ENCODE results near the gene UNKL.
"Not testable (repeated sequence)": the region's sequence is repeated elsewhere in the genome, so short reads cannot be mapped to it uniquely, and the experiment has no call there.

Gene UNKL

GRCh38 chr16:1335211-1335971 lies 79.1 kb downstream of the UNKL start:
- no peak overlapping the region for H3K27ac ChIP-seq (ENCODE audit: low read length)
- peaks cover 5% of the 10 kb centered on the region; the same call in 1 of the 2 replicates for H3K4me1 ChIP-seq (ENCODE audit: insufficient read depth, low read length)
- peaks cover 64% of the 10 kb centered on the region for H3K27me3 ChIP-seq (ENCODE audit: insufficient read depth, low read length)
- H3K4me3 ChIP-seq (ENCODE audit: low read length), result no peak overlapping the region
- H3K36me3 ChIP-seq (ENCODE audit: insufficient read depth, low read depth, low read length), result no peaks in the 10 kb centered on the region
- H3K9ac ChIP-seq (ENCODE audit: low read depth, low read length), result no peak overlapping the region
- H3K9me3 ChIP-seq (ENCODE audit: insufficient read depth, low read depth, low read length), result 0 out of 2 replicates have a peak, but pooled peaks cover under 1% of the 10 kb centered on the region

DNA sequence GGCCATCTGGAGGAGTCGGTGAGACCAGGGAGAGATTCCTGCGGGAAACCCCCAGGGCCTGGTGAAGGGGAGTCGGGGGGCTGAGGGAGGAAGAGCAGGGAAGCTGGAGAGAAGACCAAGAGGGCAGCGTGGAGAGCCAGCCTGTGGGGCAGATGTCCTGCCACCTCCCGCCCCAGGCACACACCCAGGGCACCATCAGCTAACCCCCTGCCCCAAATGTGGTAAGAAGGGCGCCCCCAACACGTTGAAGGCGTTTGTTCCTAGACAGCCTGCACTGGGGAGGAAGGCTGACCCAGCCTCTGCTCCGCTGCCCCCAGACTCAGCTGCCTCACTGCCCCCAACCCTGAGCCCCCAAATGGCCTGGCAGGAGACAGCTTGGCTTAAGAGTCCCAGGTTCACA lies 79.8 kb downstream of the UNKL start:
- Histone ChIP-seq H3K27ac (ENCODE audit: low read length) (no peak overlapping the region), H3K9me3 (ENCODE audit: insufficient read depth, low read depth, low read length) (peaks cover 6% of the 10 kb centered on the region; the same call in 1 of the 2 replicates), H3K4me1 (ENCODE audit: insufficient read depth, low read length) (peaks cover 5% of the 10 kb centered on the region; the same call in 1 of the 2 replicates), H3K4me3 (ENCODE audit: low read length) (peak overlapping the region; percentile 26; the same call in 1 of the 2 replicates), H3K36me3 (ENCODE audit: insufficient read depth, low read depth, low read length) (no peaks in the 10 kb centered on the region), H3K9ac (ENCODE audit: low read depth, low read length) (no peak overlapping the region), H3K27me3 (ENCODE audit: insufficient read depth, low read length) (peaks cover 64% of the 10 kb centered on the region)

DNA sequence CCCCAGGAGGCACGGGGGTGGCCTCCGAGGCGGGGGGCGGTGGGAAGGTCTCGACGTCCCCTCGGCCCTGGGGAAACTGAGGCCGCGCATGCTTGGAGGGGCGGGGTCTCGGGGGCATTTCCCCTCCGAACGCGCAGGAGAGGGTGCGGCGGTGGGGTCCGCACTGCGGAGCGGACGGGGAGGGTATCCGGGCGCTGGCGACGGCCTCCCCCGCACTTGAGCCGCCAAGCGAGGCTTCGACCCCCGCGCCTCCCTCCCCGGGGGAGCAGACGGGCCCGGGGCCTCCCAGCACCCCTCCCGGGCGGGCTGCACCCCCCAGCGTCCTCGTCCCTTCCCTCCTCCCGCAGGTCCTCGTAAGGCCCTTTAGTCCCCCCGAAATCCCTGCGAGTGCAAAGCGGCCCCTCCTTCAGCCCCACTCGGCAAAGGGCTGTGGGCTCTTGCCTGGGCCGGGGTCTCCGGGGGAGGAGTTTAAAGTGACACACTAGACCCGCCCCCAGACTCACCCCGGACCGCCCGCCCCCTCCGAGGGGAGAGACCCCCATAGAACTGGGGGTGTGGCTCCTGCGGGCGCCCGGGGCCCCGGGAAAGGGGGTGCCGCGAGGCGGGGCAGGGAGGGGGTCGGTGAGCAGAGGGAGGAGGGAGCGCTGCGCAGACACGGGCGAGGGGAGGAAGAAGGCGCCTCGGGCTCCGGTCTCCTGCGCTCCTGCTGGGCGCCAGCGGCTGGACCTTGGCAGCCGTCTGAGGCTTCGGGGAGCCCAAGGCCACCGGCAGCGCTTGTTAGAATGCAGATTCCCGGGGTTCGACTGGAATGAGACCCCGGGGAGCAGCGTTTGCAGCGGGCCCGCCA lies 80.4 kb downstream of the UNKL start:
- Histone ChIP-seq H3K9ac (ENCODE audit: low read depth, low read length) (no peak overlapping the region), H3K9me3 (ENCODE audit: insufficient read depth, low read depth, low read length) (peaks cover 6% of the 10 kb centered on the region; the same call in 1 of the 2 replicates), H3K4me3 (ENCODE audit: low read length) (peak overlapping the region; percentile 45; the same call in 1 of the 2 replicates), H3K27ac (ENCODE audit: low read length) (no peak overlapping the region), H3K27me3 (ENCODE audit: insufficient read depth, low read length) (peaks cover 64% of the 10 kb centered on the region), H3K36me3 (ENCODE audit: insufficient read depth, low read depth, low read length) (no peaks in the 10 kb centered on the region), H3K4me1 (ENCODE audit: insufficient read depth, low read length) (peaks cover 5% of the 10 kb centered on the region; the same call in 1 of the 2 replicates)

- Histone ChIP-seq H3K4me3 (ENCODE audit: low read length) (peak within 1 kb of the TSS; percentile 50; the same call in 1 of the 2 replicates), H3K9me3 (ENCODE audit: insufficient read depth, low read depth, low read length) (peaks cover 6% of the 10 kb centered on the region; the same call in 1 of the 2 replicates), H3K36me3 (ENCODE audit: insufficient read depth, low read depth, low read length) (no peaks in the 10 kb centered on the region), H3K27me3 (ENCODE audit: insufficient read depth, low read length) (peaks cover 64% of the 10 kb centered on the region), H3K4me1 (ENCODE audit: insufficient read depth, low read length) (peaks cover 5% of the 10 kb centered on the region; the same call in 1 of the 2 replicates), H3K9ac (ENCODE audit: low read depth, low read length) (no peak within 1 kb of the TSS), H3K27ac (ENCODE audit: low read length) (no peak within 1 kb of the TSS)
Observed at GRCh38 chr16:1333149-1333812, 81.2 kb downstream of the UNKL start, which contains the start of gene BAIAP3. BAIAP3 (plus strand) TSS chr16:1333645; CDS start chr16:1338550, 4,905 bp downstream.

GRCh38 chr16:1332618-1333148 lies 81.8 kb downstream of the UNKL start:
- H3K4me1 ChIP-seq (ENCODE audit: insufficient read depth, low read length), result peaks cover 5% of the 10 kb centered on the region; the same call in 1 of the 2 replicates
- H3K27me3 ChIP-seq (ENCODE audit: insufficient read depth, low read length), result peaks cover 62% of the 10 kb centered on the region
- peak overlapping the region; percentile 50; the same call in 1 of the 2 replicates for H3K4me3 ChIP-seq (ENCODE audit: low read length)
- H3K27ac ChIP-seq (ENCODE audit: low read length), result no peak overlapping the region
- H3K36me3 ChIP-seq (ENCODE audit: insufficient read depth, low read depth, low read length), result no peaks in the 10 kb centered on the region
- H3K9me3 ChIP-seq (ENCODE audit: insufficient read depth, low read depth, low read length), result peaks cover 6% of the 10 kb centered on the region; the same call in 1 of the 2 replicates
- no peak overlapping the region for H3K9ac ChIP-seq (ENCODE audit: low read depth, low read length)

- H3K4me3 ChIP-seq (ENCODE audit: low read length), result peak overlapping the region; percentile 50; the same call in 1 of the 2 replicates
- no peak overlapping the region for H3K27ac ChIP-seq (ENCODE audit: low read length)
- H3K9me3 ChIP-seq (ENCODE audit: insufficient read depth, low read depth, low read length), result peaks cover 6% of the 10 kb centered on the region; the same call in 1 of the 2 replicates
- H3K4me1 ChIP-seq (ENCODE audit: insufficient read depth, low read length), result peaks cover 5% of the 10 kb centered on the region; the same call in 1 of the 2 replicates
- no peaks in the 10 kb centered on the region for H3K36me3 ChIP-seq (ENCODE audit: insufficient read depth, low read depth, low read length)
- H3K9ac ChIP-seq (ENCODE audit: low read depth, low read length), result peak overlapping the region; percentile 50; the same call in 1 of the 2 replicates
- peaks cover 59% of the 10 kb centered on the region for H3K27me3 ChIP-seq (ENCODE audit: insufficient read depth, low read length)
Observed at GRCh38 chr16:1331712-1332617, 82.5 kb downstream of the UNKL start.

GRCh38 chr16:1330931-1331711 lies 83.4 kb downstream of the UNKL start:
- H3K9me3 ChIP-seq (ENCODE audit: insufficient read depth, low read depth, low read length), result peaks cover 6% of the 10 kb centered on the region; the same call in 1 of the 2 replicates
- H3K4me3 ChIP-seq (ENCODE audit: low read length), result peak overlapping the region; percentile 50; the same call in 1 of the 2 replicates
- no peak overlapping the region for H3K27ac ChIP-seq (ENCODE audit: low read length)
- H3K9ac ChIP-seq (ENCODE audit: low read depth, low read length), result peak overlapping the region; percentile 50; the same call in 1 of the 2 replicates
- peaks cover 50% of the 10 kb centered on the region for H3K27me3 ChIP-seq (ENCODE audit: insufficient read depth, low read length)
- peaks cover 5% of the 10 kb centered on the region; the same call in 1 of the 2 replicates for H3K4me1 ChIP-seq (ENCODE audit: insufficient read depth, low read length)
- no peaks in the 10 kb centered on the region for H3K36me3 ChIP-seq (ENCODE audit: insufficient read depth, low read depth, low read length)

DNA sequence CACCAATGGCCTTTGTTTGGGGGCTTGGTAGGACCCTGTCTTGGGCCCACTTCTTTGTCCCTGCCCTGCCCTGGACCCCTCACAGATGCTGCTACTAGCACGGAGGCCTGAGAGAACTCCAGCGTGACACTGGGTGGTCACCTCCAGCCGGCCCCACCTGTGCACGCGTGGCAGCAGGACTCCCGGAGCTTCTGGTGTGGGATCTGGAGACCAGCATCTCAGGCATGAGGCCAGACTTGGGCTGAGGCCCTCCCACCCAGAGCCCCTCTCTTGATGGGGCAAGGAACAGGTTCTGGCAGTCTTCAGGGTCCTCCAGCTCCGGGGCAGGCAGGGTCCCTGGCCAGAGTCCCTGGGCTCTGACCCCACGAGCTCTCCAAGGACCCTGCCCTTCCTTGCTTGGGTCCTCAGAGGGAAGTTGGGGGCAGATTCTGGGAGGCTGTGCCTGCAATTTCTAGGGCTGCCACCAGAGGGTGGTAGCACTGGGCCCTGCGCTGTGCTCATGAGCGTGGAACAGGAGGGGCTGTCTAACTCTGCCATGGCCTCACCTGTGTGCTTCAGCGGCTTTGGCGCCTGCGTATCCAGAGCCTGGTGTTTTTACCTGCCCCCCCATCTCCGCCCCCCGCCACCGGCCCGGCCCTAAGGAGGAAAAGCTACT lies 84.1 kb downstream of the UNKL start:
- peaks cover 6% of the 10 kb centered on the region; the same call in 1 of the 2 replicates for H3K9me3 ChIP-seq (ENCODE audit: insufficient read depth, low read depth, low read length)
- peaks cover 5% of the 10 kb centered on the region; the same call in 1 of the 2 replicates for H3K4me1 ChIP-seq (ENCODE audit: insufficient read depth, low read length)
- no peak overlapping the region for H3K27ac ChIP-seq (ENCODE audit: low read length)
- H3K4me3 ChIP-seq (ENCODE audit: low read length), result no peak overlapping the region
- H3K36me3 ChIP-seq (ENCODE audit: insufficient read depth, low read depth, low read length), result no peaks in the 10 kb centered on the region
- peaks cover 43% of the 10 kb centered on the region for H3K27me3 ChIP-seq (ENCODE audit: insufficient read depth, low read length)
- no peak overlapping the region for H3K9ac ChIP-seq (ENCODE audit: low read depth, low read length)

- H3K9me3 ChIP-seq (ENCODE audit: insufficient read depth, low read depth, low read length); H3K4me1 ChIP-seq (ENCODE audit: insufficient read depth, low read length); H3K4me3 ChIP-seq (ENCODE audit: low read length); H3K27ac ChIP-seq (ENCODE audit: low read length); H3K9ac ChIP-seq (ENCODE audit: low read depth, low read length): not testable (repeated sequence)
- peaks cover 29% of the 10 kb centered on the region for H3K27me3 ChIP-seq (ENCODE audit: insufficient read depth, low read length)
- H3K36me3 ChIP-seq (ENCODE audit: insufficient read depth, low read depth, low read length), result peaks cover 12% of the 10 kb centered on the region; the same call in 1 of the 2 replicates
Observed at GRCh38 chr16:1328961-1329360, 85.5 kb downstream of the UNKL start.

All from iPS-20b (cell line).